B cell (primary cell): ENCODE data around the gene GMPPB. TPM values are rescaled to one million over a fixed set of nuclear protein-coding genes. Genes with fewer than 3 reads are reported as not detected.
A peak's percentile ranks its signal among the peaks of the same experiment; 100 is the strongest.
"Not testable (repeated sequence)": the region's sequence is repeated elsewhere in the genome, so short reads cannot be mapped to it uniquely, and the experiment has no call there.

Source experiments
- ATAC-seq: fragments of 200-7000 bp; cut with Tn5 transposase; one replicate; pipeline ENCODE4 v1.10.0; 2021; ENCODE audit warnings: low read depth, mild to moderate bottlenecking, moderate number of reproducible peaks, moderate library complexity
- CTCF ChIA-PET: fragments of 350-600 bp; sonication (Branson Sonifier 250); formaldehyde crosslinking; loops from one replicate; lab custom pipeline; 2021; ENCODE audit warnings: antibody characterized with exemption, inconsistent platforms; lab: Charles Lee
- POLR2A ChIA-PET: fragments of 350-600 bp; sonication (Branson Sonifier 250); formaldehyde crosslinking; loops from one replicate; lab custom pipeline; 2021; ENCODE audit warnings: antibody characterized with exemption; lab: Charles Lee
- DNase-seq: peaks from one replicate; pipeline ENCODE4 v3.0.0; 2013
- H2AFZ ChIP-seq: 2 replicates; pipeline ENCODE4 v1.6.1; 2012; ENCODE audit warnings: mild to moderate bottlenecking, low read depth, low read length; ENCODE audit not compliant: insufficient read depth, poor library complexity, severe bottlenecking
- H3K27ac ChIP-seq, 2 donors: 1 replicate in 1 of 2; 2 replicates in 1 of 2; pipeline ENCODE4 v1.5.1; 2012 to 2013; ENCODE audit warnings: low read length in 2 of 2, mild to moderate bottlenecking in 2 of 2, moderate library complexity in 1 of 2
- H3K27me3 ChIP-seq, 4 experiments: fragments of 200-600 bp in 1 of 4; sonication (generic) in 1 of 4; replicated peaks in 1 of 4; 1 replicate in 2 of 4; 2 replicates in 2 of 4; pipeline versions ENCODE4 v1.6.1 to v1.7.0; 2013 to 2016; ENCODE audit warnings: low read length in 3 of 4, mild to moderate bottlenecking in 2 of 4, mixed read lengths in 1 of 4, moderate library complexity in 1 of 4; ENCODE audit not compliant: insufficient read depth in 4 of 4, control insufficient read depth in 3 of 4; ENCODE audit errors: control extremely low read depth in 1 of 4
- H3K36me3 ChIP-seq, 2 experiments: replicated peaks in 1 of 2; 1 replicate in 1 of 2; 2 replicates in 1 of 2; pipeline versions ENCODE4 v1.6.1 to v1.7.1; 2013; ENCODE audit warnings: low read length in 1 of 2; ENCODE audit not compliant: insufficient read depth in 2 of 2, control insufficient read depth in 1 of 2; ENCODE audit errors: control extremely low read depth in 1 of 2, extremely low read depth in 1 of 2
- H3K4me1 ChIP-seq, 2 donors: fragments of 200-600 bp in 1 of 2; sonication (generic) in 1 of 2; 1 replicate in 1 of 2; 2 replicates in 1 of 2; pipeline versions ENCODE4 v1.5.1 to v1.6.1; 2013 to 2017; ENCODE audit warnings: low read length in 2 of 2; ENCODE audit not compliant: control insufficient read depth in 2 of 2, insufficient read depth in 2 of 2
- H3K4me2 ChIP-seq: replicated peaks from 2 replicates; pipeline ENCODE3; 2012; ENCODE audit warnings: mild to moderate bottlenecking, low read depth, low read length; ENCODE audit not compliant: poor library complexity, severe bottlenecking
- H3K4me3 ChIP-seq, 5 experiments: fragments of 200-600 bp in 1 of 5; sonication (generic) in 1 of 5; 1 replicate in 3 of 5; 2 replicates in 2 of 5; pipeline versions ENCODE4 v1.5.1 to v1.7.0; 2011 to 2016; ENCODE audit warnings: low read length in 4 of 5, mild to moderate bottlenecking in 4 of 5, low read depth in 2 of 5, control low read depth in 1 of 5, moderate library complexity in 1 of 5; ENCODE audit not compliant: insufficient read depth in 1 of 5; ENCODE audit errors: control extremely low read depth in 1 of 5, extremely low read depth in 1 of 5
- H3K79me2 ChIP-seq: fragments of 200-600 bp; sonication (generic); one replicate; pipeline ENCODE4 v1.6.0; 2016; ENCODE audit warnings: low read length; ENCODE audit not compliant: control insufficient read depth, insufficient read depth
- H3K9ac ChIP-seq: fragments of 200-600 bp; sonication (generic); 2 replicates; pipeline ENCODE4 v1.6.1; 2017; ENCODE audit warnings: mild to moderate bottlenecking, low read length, moderate library complexity
- H3K9me3 ChIP-seq, 3 donors: one replicate each; pipeline versions ENCODE4 v1.6.1 to v1.7.1; 2013; ENCODE audit warnings: low read length in 2 of 3; ENCODE audit not compliant: control insufficient read depth in 2 of 3, insufficient read depth in 1 of 3; ENCODE audit errors: control extremely low read depth in 1 of 3
- H4K20me1 ChIP-seq: 2 replicates; pipeline ENCODE4 v1.6.0; 2012; ENCODE audit warnings: mild to moderate bottlenecking, low read length; ENCODE audit not compliant: insufficient read depth, control insufficient read depth, poor library complexity, severe bottlenecking
- H3K27ac Mint-ChIP-seq: one replicate; pipeline ENCODE4 v1.8.0; 2021; ENCODE audit warnings: mixed read lengths
- H3K27me3 Mint-ChIP-seq: one replicate; pipeline ENCODE4 v1.8.0; 2021; ENCODE audit warnings: mixed read lengths
- H3K4me1 Mint-ChIP-seq: one replicate; pipeline ENCODE4 v1.8.0; 2021; ENCODE audit warnings: mixed read lengths
- H3K4me3 Mint-ChIP-seq: one replicate; pipeline ENCODE4 v1.8.0; 2021; ENCODE audit warnings: mixed read lengths
- H3K9me3 Mint-ChIP-seq: one replicate; pipeline ENCODE4 v1.8.0; 2022; ENCODE audit warnings: mixed read lengths; ENCODE audit not compliant: insufficient read depth
- EZH2 ChIP-seq: IDR thresholded peaks from 2 replicates; pipeline ENCODE4 v1.6.1; 2012; ENCODE audit warnings: borderline replicate concordance, low read depth, mild to moderate bottlenecking, moderate library complexity, low read length; ENCODE audit not compliant: insufficient read depth, poor library complexity, severe bottlenecking
- WGBS: methylation state at CpG from one replicate; pipeline ENCODE4 v1.1.5; 2013; ENCODE audit warnings: missing lambda C conversion rate; ENCODE audit not compliant: insufficient coverage; 5-methylcytosine and 5-hydroxymethylcytosine counted together
- intact Hi-C: fragments of 100-400 bp; cut with micrococcal nuclease; formaldehyde crosslinking; loops from one replicate; pipeline ENCODE4 v1.10.0; 2022
- polyA plus RNA-seq: library from polyadenylated mRNA; depleted of rRNA; stranded (reverse); fragments of >200 nt; gene quantifications from 2 replicates; pipeline ENCODE4 v1.2.3, GENCODE V29; 2012
- total RNA-seq, 2 donors: library from RNA; stranded (reverse); fragments of 120-200 nt in 1 of 2; gene quantifications; 1 replicate in 1 of 2; 2 replicates in 1 of 2; pipeline versions ENCODE4 v1.2.3 to v1.2.4, GENCODE V29; 2013 to 2022
- TF ChIP-seq, protein P1 (sequence below): fragments of 200-600 bp; IDR thresholded peaks from one replicate; pipeline ENCODE4 v1.8.0; 2022; ENCODE audit warnings: antibody characterized with exemption, mild to moderate bottlenecking

GMPPB gene
- total and polyA plus RNA-seq, 2 donors (not counting 1 experiment from before 2014, with no cell fraction given): 31.4 to 32.5 TPM

DNA sequence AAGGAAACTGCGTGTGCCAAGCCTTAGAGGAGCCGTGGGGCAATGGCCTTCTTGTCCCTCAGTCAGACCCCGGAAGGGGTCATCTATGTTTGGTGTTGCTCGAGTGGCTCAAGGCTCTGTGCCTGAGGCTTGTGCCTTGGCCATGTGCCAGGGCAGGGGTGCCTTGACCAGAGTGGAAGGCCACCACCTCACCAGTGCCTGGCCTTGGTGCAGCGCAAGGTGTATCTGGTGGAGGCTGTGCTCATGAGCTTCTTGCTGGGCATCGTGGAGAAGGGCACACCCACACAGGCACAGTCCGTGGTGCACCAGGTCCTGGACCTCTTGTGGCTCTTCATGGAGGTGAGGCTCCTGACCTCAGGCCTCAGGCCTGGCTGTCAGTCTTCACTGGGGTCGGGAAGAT is 23.7 kb downstream of the GMPPB start:
- Histone ChIP-seq H3K79me2 (peaks cover 4% of the 10 kb centered on the region), H3K4me3 (no peak overlapping the region), H3K4me2 (no peak overlapping the region), H3K36me3 (peaks cover 0 to 43% of the 10 kb centered on the region in 2 experiments), H2AFZ (no peak overlapping the region), H3K9me3 (peaks cover 0 to 3% (median 0%) of the 10 kb centered on the region in 3 donors), H4K20me1 (no peaks in the 10 kb centered on the region), H3K4me1 (no peaks in the 10 kb centered on the region), H3K27ac (no peak overlapping the region), H3K9ac (no peak overlapping the region), H3K27me3 (no peaks in the 10 kb centered on the region)
- ATAC-seq (no peak), DNase-seq (no peak)
- WGBS: 97% methylated on average over 8 of the region's 8 CpGs
- Mint-ChIP-seq H3K4me3 (no peak overlapping the region), H3K27ac (no peak overlapping the region), H3K27me3 (no peaks in the 10 kb centered on the region), H3K4me1 (peaks cover 4% of the 10 kb centered on the region), H3K9me3 (no peaks in the 10 kb centered on the region)
- ChIA-PET POLR2A (no interaction called here), CTCF (interaction anchor here (5.0 kb wide), 1 partner anchor 139 kb away, joined by 40 read pairs; no protein-coding TSS in a partner anchor)
- no peak for TF ChIP-seq EZH2
- TF ChIP-seq, protein P1, sequence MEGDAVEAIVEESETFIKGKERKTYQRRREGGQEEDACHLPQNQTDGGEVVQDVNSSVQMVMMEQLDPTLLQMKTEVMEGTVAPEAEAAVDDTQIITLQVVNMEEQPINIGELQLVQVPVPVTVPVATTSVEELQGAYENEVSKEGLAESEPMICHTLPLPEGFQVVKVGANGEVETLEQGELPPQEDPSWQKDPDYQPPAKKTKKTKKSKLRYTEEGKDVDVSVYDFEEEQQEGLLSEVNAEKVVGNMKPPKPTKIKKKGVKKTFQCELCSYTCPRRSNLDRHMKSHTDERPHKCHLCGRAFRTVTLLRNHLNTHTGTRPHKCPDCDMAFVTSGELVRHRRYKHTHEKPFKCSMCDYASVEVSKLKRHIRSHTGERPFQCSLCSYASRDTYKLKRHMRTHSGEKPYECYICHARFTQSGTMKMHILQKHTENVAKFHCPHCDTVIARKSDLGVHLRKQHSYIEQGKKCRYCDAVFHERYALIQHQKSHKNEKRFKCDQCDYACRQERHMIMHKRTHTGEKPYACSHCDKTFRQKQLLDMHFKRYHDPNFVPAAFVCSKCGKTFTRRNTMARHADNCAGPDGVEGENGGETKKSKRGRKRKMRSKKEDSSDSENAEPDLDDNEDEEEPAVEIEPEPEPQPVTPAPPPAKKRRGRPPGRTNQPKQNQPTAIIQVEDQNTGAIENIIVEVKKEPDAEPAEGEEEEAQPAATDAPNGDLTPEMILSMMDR: no peak
- intact Hi-C loops: no loop called here

DNA sequence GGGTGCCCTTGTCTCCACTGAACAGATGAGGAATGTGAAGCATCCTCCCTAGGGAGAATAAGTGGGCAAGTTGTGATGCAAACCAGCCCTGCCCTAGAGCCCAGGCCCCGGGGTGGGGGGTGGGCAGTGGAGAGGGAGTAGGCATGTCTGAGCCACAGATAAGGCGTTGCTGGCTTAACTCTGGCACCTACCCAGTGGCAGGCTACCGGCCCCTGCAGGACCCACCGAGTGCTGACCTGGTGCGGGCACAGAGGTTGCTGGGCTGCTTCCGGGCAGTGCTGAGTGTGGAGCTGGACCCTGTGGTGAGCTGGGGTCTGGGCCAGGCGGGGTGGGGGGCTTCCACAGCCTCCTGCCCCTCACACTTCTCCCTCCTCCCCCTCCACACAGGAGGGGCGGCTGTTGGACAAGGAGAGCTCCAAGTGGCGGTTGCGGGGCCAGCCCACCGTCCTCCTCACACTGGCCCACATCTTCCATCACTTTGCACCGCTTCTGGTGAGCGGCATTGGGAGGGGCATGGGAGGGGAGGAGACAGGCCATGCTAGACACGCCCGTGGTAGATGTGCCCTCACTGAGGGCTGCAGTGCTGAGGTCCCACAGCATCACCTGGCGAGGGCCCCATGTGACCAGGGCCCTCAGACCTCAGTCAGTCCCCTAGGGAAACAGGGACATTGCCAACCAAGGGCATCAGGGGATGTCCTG is 24.3 kb downstream of the GMPPB start:
- DNase-seq (no peak), ATAC-seq (no peak)
- H3K9ac ChIP-seq: no peak overlapping the region
- peaks cover 4% of the 10 kb centered on the region for H3K4me1 Mint-ChIP-seq
- TF ChIP-seq, protein P1: no peak
- no peak for TF ChIP-seq EZH2
- intact Hi-C loops: no loop called here
- ChIA-PET POLR2A (no interaction called here), CTCF (no interaction called here)
- no peaks in the 10 kb centered on the region for H3K9me3 Mint-ChIP-seq
- peaks cover 0 to 3% (median 0%) of the 10 kb centered on the region in 3 donors for H3K9me3 ChIP-seq
- H3K4me2 ChIP-seq: no peak overlapping the region
- peaks cover 8% of the 10 kb centered on the region for H3K79me2 ChIP-seq
- H3K4me3 Mint-ChIP-seq: no peak overlapping the region
- H3K27me3 ChIP-seq: no peaks in the 10 kb centered on the region
- H3K27ac ChIP-seq: no peak overlapping the region
- no peaks in the 10 kb centered on the region for H3K27me3 Mint-ChIP-seq
- no peaks in the 10 kb centered on the region for H3K4me1 ChIP-seq
- 92% methylated on average over 14 of the region's 16 CpGs for WGBS
- no peaks in the 10 kb centered on the region for H4K20me1 ChIP-seq
- H2AFZ ChIP-seq: no peak overlapping the region
- H3K27ac Mint-ChIP-seq: no peak overlapping the region
- H3K4me3 ChIP-seq: no peak overlapping the region
- peaks cover 0 to 40% of the 10 kb centered on the region in 2 experiments for H3K36me3 ChIP-seq

DNA sequence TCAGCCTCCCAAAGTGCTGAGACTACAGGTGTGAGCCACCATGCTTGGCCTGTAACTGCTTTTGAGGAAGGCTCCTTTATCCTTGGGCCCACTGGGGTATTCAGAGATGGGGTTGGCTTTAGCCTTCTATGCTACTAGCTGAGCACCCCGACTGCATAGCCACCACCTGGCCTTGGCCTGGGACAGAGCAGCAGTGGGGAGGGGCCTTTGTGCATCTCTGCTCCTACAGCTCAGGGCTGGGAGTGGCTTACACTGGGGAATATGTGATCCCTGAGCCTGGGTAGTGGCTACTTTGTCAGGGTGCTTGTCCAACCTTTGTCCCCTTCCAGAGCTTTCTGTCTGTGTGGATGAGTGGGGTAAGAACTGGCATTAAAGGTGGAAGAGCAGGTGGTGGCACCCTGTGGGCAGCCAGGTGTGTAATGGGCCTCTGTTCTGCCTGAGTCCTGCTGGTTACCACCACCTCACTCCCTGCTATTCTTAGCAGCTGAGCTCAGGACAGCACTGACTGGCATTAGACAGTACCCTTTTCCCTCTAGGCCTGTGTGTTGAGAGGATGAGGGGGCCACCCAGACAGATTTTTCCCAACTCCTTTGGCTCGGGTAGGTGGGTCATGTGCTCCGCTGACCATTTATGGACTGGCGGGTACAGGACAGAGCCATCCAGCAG is 28.3 kb downstream of the GMPPB start:
- H3K27me3 ChIP-seq, H3K9me3 Mint-ChIP-seq, H3K27ac Mint-ChIP-seq, H3K4me3 ChIP-seq, POLR2A ChIA-PET, H2AFZ ChIP-seq, intact Hi-C loops, H3K9ac ChIP-seq, H4K20me1 ChIP-seq, H3K27ac ChIP-seq, DNase-seq, H3K9me3 ChIP-seq, H3K27me3 Mint-ChIP-seq, H3K4me1 ChIP-seq, H3K4me2 ChIP-seq, H3K4me3 Mint-ChIP-seq: not testable (repeated sequence)
- peaks cover 0 to 24% of the 10 kb centered on the region in 2 experiments for H3K36me3 ChIP-seq
- H3K4me1 Mint-ChIP-seq: peaks cover 14% of the 10 kb centered on the region
- WGBS: 100% methylated on average over 1 of the region's 4 CpGs
- ATAC-seq: peak; percentile 14
- peaks cover 20% of the 10 kb centered on the region for H3K79me2 ChIP-seq
- CTCF ChIA-PET: interaction anchor here (0.6 kb wide), 1 partner anchor 151 kb away, joined by 3 read pairs; no protein-coding TSS in a partner anchor
